Measurements from ENCODE around the gene FIGN.

Gene FIGN

DNA sequence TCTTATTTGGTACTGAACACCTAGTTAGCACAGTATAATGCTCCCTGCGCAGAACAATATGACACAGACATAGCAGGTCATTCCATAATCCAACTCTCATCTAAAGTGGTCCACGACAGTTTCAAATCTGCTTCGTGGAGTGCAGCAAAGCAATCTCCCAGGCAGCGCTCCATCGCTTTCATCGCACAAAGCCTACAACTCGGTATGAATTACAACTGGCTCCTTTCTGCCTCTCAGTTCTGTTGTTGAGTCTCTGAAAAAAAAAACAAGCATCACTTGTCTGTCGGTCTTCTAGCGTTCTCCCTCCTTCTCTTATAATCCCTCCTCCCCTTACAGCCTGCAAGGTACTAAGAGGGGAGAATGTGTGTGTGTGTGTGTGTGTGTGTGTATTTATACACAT lies 123.5 kb downstream of the FIGN start:
- DNase-seq (ENCODE audit: low read depth in 3 of 3): no peak

DNA sequence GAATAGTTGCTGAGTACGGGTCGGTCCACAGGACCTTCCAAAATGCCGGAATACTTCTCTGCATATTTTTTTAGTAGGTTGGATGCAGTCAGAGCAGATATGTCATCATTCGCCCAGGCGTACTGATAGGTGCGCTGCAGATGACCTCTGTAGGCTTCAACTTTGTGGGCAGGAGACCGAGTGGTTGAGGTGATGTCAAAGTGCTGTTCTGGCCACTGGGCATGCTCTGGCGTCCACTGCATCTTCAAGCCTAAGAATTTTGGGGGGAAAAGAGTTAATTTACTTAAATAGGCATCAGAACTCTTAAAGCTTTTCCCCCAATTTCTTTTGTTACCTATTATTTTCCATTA lies 124.3 kb downstream of the FIGN start:
- no peak for DNase-seq (ENCODE audit: low read depth in 3 of 3)

- DNase-seq (ENCODE audit: low read depth in 3 of 3): no peak
Measured at GRCh38 chr2:163610817-163611556, 124.8 kb downstream of the FIGN start.

DNA sequence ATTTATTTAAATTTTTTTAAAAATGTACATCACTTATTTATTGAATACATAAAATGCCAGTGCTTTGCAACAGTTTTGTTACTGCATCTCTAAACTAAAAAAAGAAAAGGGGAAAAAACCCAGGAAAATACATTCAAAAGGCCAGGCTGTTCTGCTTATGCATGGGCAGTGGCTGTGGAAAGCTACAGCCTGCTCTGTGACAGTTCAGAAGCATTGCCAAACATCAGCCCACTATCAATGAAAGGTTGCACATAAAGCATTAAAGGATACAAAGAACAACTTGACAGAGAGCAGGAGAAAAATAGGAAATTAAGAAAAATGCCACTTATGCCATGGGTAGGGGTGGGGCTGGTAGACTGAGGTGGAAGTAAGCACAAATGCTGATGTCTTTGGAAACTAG lies 128.2 kb downstream of the FIGN start:
- no peak for DNase-seq (ENCODE audit: low read depth in 3 of 3)

GRCh38 chr2:163606878-163607277 lies 128.9 kb downstream of the FIGN start:
- DNase-seq (ENCODE audit: low read depth in 3 of 3): no peak

DNA sequence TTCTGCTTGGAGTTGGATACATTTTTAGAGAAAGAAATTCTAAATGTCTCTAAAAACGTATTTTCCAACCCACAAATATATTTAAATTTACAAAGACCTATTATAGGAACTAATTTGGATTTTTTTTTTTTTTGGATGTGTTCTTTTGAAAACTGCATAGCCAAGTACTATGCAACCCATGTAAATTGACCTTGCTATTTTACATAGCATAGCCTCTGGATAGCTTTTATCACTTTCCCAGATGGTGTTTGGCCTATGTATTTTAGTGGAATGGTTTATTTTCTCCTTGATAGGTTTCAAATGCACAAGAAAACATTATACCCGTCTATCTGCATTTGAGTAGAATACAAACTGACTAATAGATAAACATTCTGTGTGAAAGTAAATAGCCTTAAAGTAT lies 130.0 kb downstream of the FIGN start:
- DNase-seq (ENCODE audit: low read depth in 3 of 3): no peak

GRCh38 chr2:163604941-163605555 lies 130.8 kb downstream of the FIGN start:
- no peak for DNase-seq (ENCODE audit: low read depth in 3 of 3)

DNA sequence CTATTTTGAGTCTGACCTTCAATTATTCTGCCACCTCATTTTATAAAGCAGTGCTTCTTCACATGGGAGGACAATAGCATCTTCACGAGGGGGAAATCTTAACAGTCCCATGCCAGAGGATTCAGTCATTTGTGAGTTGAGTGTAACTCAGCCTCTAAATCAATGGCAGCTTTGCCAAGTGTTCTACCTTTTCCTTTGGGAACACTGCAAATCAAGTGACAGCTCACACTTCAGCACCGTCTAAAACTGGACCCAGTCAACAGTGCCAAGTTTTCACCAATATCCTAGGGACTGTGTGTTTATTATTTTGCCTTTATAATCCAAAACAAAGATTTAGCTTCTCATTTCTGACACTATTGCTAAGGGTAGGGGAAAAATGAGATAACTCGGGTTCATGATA lies 133.6 kb downstream of the FIGN start:
- DNase-seq (ENCODE audit: low read depth in 3 of 3): no peak

DNA sequence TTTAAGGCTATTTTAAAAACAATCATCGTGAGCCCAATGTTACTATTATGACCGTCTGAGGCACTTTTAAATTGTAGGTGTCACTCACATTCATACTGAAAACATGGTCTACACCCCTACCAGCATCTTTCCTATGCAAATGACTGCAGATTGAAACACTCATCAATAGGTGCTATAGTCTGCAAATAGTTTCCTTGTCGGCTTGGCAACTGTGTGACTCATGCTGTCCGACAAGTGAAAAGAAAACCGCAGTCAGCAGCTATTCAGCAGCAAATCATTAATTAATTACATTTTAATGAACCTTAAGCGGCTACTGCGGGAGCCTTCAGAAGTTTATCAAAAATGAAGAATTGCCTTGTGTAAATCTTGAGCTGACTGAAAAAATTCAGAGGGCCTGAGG lies 134.4 kb downstream of the FIGN start:
- DNase-seq (ENCODE audit: low read depth in 3 of 3): no peak

- no peak for DNase-seq (ENCODE audit: low read depth in 3 of 3)
Measured at GRCh38 chr2:163600801-163601200, 135.0 kb downstream of the FIGN start.

GRCh38 chr2:163595028-163595427 lies 140.8 kb downstream of the FIGN start:
- DNase-seq (ENCODE audit: low read depth in 3 of 3): no peak

- no peak for DNase-seq (ENCODE audit: low read depth in 3 of 3)
Measured at GRCh38 chr2:163594497-163594896, 141.3 kb downstream of the FIGN start.

- DNase-seq (ENCODE audit: low read depth in 3 of 3): no peak
Measured at GRCh38 chr2:163593982-163594381, 141.8 kb downstream of the FIGN start.

DNA sequence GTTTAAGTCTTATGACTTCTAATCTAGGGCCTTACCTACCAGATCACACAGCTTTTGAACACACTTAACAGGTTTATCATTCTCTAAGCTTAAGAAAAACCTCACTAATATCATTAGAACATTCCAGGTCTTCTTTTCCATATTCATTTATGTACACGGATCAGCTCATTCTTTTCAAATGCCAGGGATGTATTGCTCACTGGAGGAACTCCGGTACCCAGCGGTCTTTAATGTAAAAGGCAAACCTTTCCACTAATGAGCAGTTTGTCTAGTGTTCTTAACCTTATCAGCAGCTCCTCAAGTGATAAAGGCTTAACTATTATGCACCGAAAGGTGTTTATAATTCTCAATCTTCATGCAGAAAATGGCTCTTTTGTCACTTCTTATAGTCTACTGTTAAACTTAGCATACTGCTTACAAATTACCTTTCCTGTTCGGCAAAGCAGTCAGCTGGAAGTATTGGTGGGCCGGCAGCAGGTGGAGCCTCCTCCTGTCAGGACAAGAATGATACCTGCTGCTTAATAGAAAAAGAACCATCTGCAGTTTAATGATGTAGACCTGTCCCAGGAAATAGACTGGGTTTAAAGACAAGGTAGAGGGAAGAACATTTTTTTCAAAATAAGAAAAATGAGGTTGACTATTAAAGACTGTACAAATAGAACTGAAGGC lies 142.7 kb downstream of the FIGN start:
- DNase-seq (ENCODE audit: low read depth in 3 of 3): no peak

- no peak for DNase-seq (ENCODE audit: low read depth in 3 of 3)
Measured at GRCh38 chr2:163591461-163591860, 144.3 kb downstream of the FIGN start.

DNA sequence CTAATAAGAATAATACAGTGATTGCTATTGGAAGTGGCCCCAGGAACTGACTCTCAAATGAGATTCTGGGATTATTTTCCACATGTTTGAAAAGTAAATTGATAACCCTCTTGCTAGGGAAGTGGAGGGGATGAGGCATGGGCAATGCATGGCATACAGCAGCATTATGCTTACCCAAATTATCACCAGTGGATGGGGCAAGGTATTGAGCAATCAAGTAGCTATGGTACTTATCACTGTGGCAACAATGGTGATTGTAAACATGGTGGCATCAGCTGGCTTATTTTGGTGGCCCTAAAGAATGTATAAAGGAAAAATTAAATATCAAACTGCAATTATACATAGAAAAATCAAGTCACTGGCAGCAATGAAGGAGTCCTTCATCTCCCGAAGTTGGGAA lies 155.1 kb downstream of the FIGN start:
- no peak for DNase-seq (ENCODE audit: low read depth in 3 of 3)

GRCh38 chr2:163574309-163574708 lies 161.5 kb downstream of the FIGN start:
- DNase-seq (ENCODE audit: low read depth in 3 of 3): no peak

GRCh38 chr2:163573652-163574051 lies 162.2 kb downstream of the FIGN start:
- no peak for DNase-seq (ENCODE audit: low read depth in 3 of 3)

DNA sequence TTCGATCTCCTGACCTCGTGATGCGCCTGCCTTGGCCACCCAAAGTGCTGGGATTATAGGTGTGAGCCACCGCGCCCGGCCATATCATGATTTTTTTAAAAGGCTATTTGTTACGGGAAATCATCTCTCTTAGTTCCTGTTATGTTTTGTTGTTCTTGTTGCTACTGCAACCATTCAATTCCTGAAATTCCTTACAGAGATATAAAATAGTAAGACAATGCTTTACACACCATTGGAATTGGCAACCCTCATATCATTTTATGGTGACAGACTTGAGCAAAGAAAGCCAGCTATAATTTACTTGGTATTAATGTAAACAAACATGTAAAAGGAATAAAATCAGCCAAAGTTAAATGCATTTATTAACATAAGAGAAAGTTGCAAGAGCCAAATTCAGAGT lies 163.0 kb downstream of the FIGN start:
- no peak for DNase-seq (ENCODE audit: low read depth in 3 of 3)

DNA sequence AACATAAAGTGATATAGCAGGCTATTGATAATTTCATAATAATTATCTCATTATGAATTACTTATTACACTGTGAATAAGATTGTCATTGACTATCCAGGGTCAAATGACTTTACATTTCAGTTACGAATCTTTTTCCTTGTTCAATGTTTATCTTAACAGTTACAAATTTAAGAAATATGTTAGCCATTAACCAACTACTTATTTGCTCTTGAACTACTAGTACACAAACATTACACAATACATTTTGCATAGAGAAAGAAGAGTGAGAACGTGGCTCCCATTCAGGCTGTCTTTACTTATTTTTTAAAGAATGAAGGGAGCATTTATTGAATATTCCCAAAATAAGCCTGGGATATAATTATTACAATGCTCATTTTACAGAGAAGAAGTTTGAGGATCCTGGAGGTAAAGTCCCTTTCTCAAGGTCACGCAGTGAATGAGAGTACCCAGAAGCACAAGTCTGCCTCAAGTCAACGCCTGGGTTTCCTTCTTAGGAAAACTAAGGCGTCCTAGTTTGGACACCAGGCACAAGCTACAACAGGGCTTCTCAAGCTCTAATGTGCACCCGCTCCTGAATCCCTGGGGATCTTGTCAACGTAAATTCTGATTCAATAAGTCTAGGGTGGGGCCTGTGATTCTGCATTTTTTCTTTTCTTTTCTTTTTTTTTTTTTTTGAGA lies 164.2 kb downstream of the FIGN start:
- DNase-seq (ENCODE audit: low read depth in 3 of 3): no peak

- no peak for DNase-seq (ENCODE audit: low read depth in 3 of 3)
Measured at GRCh38 chr2:163570391-163570790, 165.4 kb downstream of the FIGN start.

DNA sequence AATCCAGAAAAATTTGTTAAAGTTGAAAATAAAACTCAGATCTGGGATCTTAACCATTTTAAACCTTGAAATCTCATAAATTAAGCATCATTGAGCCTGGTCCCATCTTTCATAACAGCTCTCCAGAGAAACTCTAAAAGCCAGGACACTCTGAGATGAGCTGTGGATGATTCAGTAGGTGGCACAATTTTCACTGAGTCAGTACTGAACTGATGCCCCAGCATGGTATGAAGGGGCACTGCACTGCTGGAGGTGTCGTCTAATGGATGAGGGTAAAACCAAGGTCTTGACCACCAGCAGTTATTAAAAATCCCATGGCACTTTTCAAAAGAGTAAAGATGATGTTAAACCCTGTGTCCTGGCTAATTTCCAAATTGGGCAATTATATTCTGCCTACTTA lies 170.6 kb downstream of the FIGN start:
- no peak for DNase-seq (ENCODE audit: low read depth in 3 of 3)

DNA sequence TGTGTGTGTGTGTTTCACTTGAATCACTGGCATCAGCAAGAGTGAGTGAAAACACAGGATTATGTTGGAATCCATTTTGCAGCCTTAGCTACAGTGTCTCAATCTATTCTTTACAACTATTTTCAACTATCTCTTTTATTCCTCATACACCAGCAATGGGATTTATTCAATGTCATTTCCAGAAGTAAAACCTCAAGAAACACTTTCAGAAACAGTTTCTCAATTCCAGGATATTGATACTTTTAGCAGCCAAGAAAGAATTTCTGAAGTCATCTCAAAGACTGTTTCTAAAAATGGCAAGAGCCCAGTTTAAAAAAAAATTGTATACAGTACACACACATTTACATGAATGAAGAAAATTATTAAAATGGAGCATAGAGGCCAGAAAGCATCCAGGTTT lies 171.6 kb downstream of the FIGN start:
- DNase-seq (ENCODE audit: low read depth in 3 of 3): no peak
